A673 (cell line): ENCODE data around the gene SH3PXD2B. TPM values are rescaled to one million over a fixed set of nuclear protein-coding genes. Genes with fewer than 3 reads are reported as not detected.

Source experiments
- BruUV-seq: library from RNA; stranded (reverse); fragments of 400-500 nt; replicated peaks from 2 replicates; lab custom pipeline; 2021; lab: Mats Ljungman, UMichigan
- CTCF ChIA-PET: fragments of 300-600 bp; sonication (Branson Sonifier 250); formaldehyde crosslinking; loops from one replicate; lab custom pipeline; 2022; ENCODE audit warnings: antibody characterized with exemption; lab: Charles Lee
- POLR2A ChIA-PET: fragments of 300-600 bp; sonication (Branson Sonifier 250); formaldehyde crosslinking; loops from one replicate; lab custom pipeline; 2022; ENCODE audit warnings: antibody characterized with exemption; ENCODE audit not compliant: low non-redundant PET; lab: Charles Lee
- DNase-seq: peaks from one replicate; pipeline ENCODE4 v3.0.0-alpha.2; 2015; ENCODE audit warnings: low spot score
- H3K27ac ChIP-seq: fragments of 200-600 bp; sonication (generic); 2 replicates; pipeline ENCODE4 v1.5.1; 2016; ENCODE audit warnings: mixed run types, low read depth, mild to moderate bottlenecking, mixed read lengths, antibody characterized with exemption, low read length; ENCODE audit not compliant: poor library complexity, severe bottlenecking
- H3K27me3 ChIP-seq: fragments of 200-600 bp; sonication (generic); replicated peaks from 2 replicates; pipeline ENCODE4 v1.6.1; 2017; ENCODE audit warnings: mixed run types, low read depth, mild to moderate bottlenecking, mixed read lengths, antibody characterized with exemption, low read length; ENCODE audit not compliant: insufficient read depth, poor library complexity
- H3K36me3 ChIP-seq: fragments of 200-600 bp; sonication (generic); 2 replicates; pipeline ENCODE4 v1.6.1; 2016; ENCODE audit warnings: mixed run types, mild to moderate bottlenecking, mixed read lengths, antibody characterized with exemption, low read length; ENCODE audit not compliant: insufficient read depth, poor library complexity, severe bottlenecking
- H3K4me1 ChIP-seq: fragments of 200-600 bp; sonication (generic); 2 replicates; pipeline ENCODE4 v1.6.1; 2017; ENCODE audit warnings: mixed run types, mild to moderate bottlenecking, mixed read lengths, antibody characterized with exemption, low read length; ENCODE audit not compliant: insufficient read depth, poor library complexity, severe bottlenecking
- H3K4me3 ChIP-seq: fragments of 200-600 bp; sonication (generic); 2 replicates; pipeline ENCODE4 v1.5.1; 2016; ENCODE audit warnings: low read depth, mixed run types, mild to moderate bottlenecking, mixed read lengths, low read length; ENCODE audit not compliant: poor library complexity, severe bottlenecking
- H3K9me3 ChIP-seq: fragments of 200-600 bp; sonication (generic); 2 replicates; pipeline ENCODE4 v1.6.1; 2016; ENCODE audit warnings: mixed run types, low read depth, mild to moderate bottlenecking, mixed read lengths, antibody characterized with exemption, low read length; ENCODE audit not compliant: poor library complexity, severe bottlenecking
- EZH2 ChIP-seq: fragments of 200-600 bp; sonication (generic); IDR thresholded peaks from 2 replicates; pipeline ENCODE4 v1.6.1; 2017; ENCODE audit warnings: borderline replicate concordance, low read depth, mild to moderate bottlenecking, mixed read lengths, antibody characterized with exemption, low read length; ENCODE audit not compliant: poor library complexity, severe bottlenecking
- intact Hi-C: fragments of 100-400 bp; cut with micrococcal nuclease; formaldehyde crosslinking; loops from one replicate; pipeline ENCODE4 v1.10.0; 2022; ENCODE audit not compliant: unreplicated experiment
- total RNA-seq: library from RNA; stranded (reverse); gene quantifications from 2 replicates; pipeline ENCODE4 v1.2.3, GENCODE V29; 2021
- TF ChIP-seq, protein P1 (sequence below): fragments of 300-800, 200-600 bp; sonication (generic); conservative IDR thresholded peaks from 2 replicates; pipeline ENCODE4 v1.5.1; 2017; ENCODE audit warnings: low read depth, mild to moderate bottlenecking, antibody characterized with exemption, low read length, moderate library complexity, mixed read lengths

The SH3PXD2B gene
- total RNA-seq, 1 experiment from 2014 or later: 28.1 TPM

DNA sequence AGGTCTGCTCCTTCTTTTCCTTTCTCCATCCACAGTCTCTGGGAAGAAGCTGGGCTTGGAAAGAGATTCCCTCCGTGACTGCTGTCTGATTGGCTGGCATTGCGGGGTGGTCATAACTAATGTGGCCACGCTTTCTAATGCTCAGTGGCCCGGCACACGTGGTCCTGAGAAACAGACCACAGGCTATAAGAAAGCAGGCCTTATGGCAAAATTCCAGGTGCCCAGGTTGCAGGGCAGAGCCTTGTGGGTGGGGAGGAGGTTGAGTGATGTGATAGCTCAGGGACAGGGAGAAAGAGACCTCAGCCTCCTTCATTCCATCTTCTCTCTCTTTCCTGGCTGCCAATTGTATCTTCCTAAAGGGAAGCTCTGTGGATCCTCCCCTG is 5.4 kb upstream of the SH3PXD2B start:
- Histone ChIP-seq H3K27me3 (no peaks in the 10 kb centered on the region), H3K4me1 (no peaks in the 10 kb centered on the region), H3K27ac (no peak overlapping the region), H3K9me3 (no peaks in the 10 kb centered on the region), H3K36me3 (no peaks in the 10 kb centered on the region), H3K4me3 (no peak overlapping the region)
- DNase-seq: no peak
- TF ChIP-seq EZH2: no peak
- TF ChIP-seq, protein P1, sequence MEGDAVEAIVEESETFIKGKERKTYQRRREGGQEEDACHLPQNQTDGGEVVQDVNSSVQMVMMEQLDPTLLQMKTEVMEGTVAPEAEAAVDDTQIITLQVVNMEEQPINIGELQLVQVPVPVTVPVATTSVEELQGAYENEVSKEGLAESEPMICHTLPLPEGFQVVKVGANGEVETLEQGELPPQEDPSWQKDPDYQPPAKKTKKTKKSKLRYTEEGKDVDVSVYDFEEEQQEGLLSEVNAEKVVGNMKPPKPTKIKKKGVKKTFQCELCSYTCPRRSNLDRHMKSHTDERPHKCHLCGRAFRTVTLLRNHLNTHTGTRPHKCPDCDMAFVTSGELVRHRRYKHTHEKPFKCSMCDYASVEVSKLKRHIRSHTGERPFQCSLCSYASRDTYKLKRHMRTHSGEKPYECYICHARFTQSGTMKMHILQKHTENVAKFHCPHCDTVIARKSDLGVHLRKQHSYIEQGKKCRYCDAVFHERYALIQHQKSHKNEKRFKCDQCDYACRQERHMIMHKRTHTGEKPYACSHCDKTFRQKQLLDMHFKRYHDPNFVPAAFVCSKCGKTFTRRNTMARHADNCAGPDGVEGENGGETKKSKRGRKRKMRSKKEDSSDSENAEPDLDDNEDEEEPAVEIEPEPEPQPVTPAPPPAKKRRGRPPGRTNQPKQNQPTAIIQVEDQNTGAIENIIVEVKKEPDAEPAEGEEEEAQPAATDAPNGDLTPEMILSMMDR: no peak
- CTCF ChIA-PET: no interaction called here
- intact Hi-C loops: loop anchor here (5.0 kb wide), 1 partner anchor 238 kb away; no protein-coding TSS in a partner anchor
- POLR2A ChIA-PET: no interaction called here
- no TSS peak for BruUV-seq

DNA sequence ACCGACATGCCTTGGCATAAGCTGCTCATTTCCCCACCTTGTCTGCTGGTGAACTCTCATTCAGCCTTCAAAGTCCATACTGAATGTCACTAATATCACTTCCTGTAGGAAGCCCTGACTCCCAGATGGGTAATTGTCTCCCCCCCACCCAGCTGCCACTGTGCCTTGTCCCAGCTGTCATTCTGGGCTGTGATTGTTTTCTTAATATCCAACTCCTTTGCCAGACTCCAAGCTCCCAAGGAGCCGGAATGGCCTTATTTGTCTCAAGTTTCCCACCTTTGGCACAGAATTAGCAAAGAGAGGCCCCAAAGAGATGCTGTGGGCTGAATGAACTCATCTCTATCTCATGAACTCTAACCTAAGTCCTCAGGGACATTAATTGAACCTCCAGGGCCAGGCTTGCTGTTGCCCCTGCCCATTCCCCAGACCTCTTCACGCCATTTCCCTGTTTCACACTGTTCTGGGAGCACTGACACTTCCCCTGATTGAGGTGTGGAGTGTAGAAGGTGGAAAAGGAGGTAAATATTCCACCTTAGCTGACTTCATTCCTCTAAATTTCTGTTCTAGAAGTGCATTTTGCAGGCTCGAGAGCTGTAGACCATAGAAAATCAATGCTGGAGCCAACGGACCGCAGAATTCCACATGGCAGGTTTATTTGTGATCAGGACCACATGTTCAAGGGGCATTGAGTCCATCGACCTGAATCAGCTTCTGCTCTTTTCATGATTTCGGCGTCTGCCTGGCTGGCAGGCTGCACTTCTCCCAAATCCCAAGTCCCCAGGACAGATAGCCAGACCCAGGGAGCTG is 4.9 kb upstream of the SH3PXD2B start:
- DNase-seq: no peak
- Histone ChIP-seq H3K4me1 (no peaks in the 10 kb centered on the region), H3K36me3 (no peaks in the 10 kb centered on the region), H3K9me3 (no peaks in the 10 kb centered on the region), H3K4me3 (no peak overlapping the region), H3K27me3 (no peaks in the 10 kb centered on the region), H3K27ac (no peak overlapping the region)
- intact Hi-C loops: no loop called here
- TF ChIP-seq, protein P1: no peak
- TF ChIP-seq EZH2: no peak
- no TSS peak for BruUV-seq
- ChIA-PET POLR2A (no interaction called here), CTCF (no interaction called here)

DNA sequence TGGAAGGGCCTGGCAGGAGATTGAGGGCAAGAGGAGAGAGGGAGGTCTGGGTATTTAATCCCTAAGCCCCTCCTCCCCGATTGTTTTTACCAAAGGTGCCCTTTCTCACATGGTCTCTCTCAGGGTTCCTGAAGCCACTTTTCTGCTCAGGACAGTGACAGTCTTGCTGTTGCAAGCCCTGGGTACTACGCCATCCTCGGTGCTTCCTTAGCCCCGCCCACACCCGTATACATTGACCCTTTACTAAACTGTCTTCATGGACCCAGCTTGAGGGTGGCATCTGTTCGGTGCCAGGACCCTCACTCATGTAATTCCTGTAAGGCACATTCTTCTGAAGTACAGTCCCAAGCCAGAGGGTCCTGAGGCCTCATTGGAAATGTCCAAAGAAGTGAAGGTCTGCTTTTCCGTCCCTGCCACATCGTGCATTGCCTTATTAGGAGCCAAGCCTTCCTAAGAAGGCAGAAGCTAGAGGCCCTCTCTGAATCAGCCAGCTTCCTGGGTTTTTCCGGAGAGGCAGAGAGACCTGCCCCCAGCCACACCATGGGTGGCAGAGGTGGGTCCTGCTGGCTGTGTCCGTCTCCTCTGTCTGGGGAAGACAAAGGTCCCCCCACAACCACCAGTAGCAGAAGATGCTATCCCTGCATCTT is 1.9 kb upstream of the SH3PXD2B start:
- no peak overlapping the region for H3K27ac ChIP-seq
- no peaks in the 10 kb centered on the region for H3K36me3 ChIP-seq
- no peak for DNase-seq
- no peak overlapping the region for H3K4me3 ChIP-seq
- BruUV-seq: no TSS peak
- H3K4me1 ChIP-seq: peaks cover 11% of the 10 kb centered on the region
- no peaks in the 10 kb centered on the region for H3K9me3 ChIP-seq
- TF ChIP-seq, protein P1: no peak
- TF ChIP-seq EZH2: no peak
- POLR2A ChIA-PET: no interaction called here
- intact Hi-C loops: no loop called here
- CTCF ChIA-PET: no interaction called here
- H3K27me3 ChIP-seq: no peaks in the 10 kb centered on the region
